NB4 (cell line): Measurements from ENCODE around the gene TSHZ2.

Source experiments
- MYC ChIP-seq: IDR thresholded peaks from 2 replicates; pipeline ENCODE4 v1.6.1; 2011; ENCODE audit warnings: low read depth, low read length
- TF ChIP-seq, protein P1 (sequence below): IDR thresholded peaks from one replicate; pipeline ENCODE4 v1.5.1; 2012; ENCODE audit warnings: low read depth, low read length

DNA sequence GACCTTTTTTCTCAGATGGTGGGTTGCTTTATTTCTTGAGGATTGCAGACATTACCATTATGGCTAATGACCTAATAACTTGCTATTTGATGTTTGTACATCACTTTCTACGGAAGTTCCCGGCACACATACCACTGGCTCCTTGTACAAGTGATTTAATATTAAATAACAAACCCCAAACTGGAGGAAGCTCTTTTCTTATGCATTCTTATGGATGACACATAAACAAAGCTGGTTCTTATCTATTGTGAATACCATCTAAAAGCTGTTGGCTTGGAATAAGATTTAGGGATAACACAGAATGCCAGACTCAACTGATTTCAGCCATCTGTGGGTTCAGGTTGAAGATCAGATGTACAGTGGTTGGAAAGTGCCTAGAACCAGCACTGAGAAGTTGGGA lies 272.6 kb downstream of the TSHZ2 start:
- TF ChIP-seq, protein P1, sequence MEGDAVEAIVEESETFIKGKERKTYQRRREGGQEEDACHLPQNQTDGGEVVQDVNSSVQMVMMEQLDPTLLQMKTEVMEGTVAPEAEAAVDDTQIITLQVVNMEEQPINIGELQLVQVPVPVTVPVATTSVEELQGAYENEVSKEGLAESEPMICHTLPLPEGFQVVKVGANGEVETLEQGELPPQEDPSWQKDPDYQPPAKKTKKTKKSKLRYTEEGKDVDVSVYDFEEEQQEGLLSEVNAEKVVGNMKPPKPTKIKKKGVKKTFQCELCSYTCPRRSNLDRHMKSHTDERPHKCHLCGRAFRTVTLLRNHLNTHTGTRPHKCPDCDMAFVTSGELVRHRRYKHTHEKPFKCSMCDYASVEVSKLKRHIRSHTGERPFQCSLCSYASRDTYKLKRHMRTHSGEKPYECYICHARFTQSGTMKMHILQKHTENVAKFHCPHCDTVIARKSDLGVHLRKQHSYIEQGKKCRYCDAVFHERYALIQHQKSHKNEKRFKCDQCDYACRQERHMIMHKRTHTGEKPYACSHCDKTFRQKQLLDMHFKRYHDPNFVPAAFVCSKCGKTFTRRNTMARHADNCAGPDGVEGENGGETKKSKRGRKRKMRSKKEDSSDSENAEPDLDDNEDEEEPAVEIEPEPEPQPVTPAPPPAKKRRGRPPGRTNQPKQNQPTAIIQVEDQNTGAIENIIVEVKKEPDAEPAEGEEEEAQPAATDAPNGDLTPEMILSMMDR, result no peak
- no peak for TF ChIP-seq MYC
